A549 (cell line): ENCODE results near the gene DNAJB5.

Source experiments
- CEBPB ChIP-seq, 2 experiments: fragments of >200 bp in 1 of 2; sonication (Bioruptor Twin) in 1 of 2; formaldehyde crosslinking in 1 of 2; IDR thresholded peaks; 2 replicates each; pipeline ENCODE4 v1.6.1; 2012 to 2016
- CTCF ChIP-seq: fragments of >200 bp; sonication (Bioruptor Twin); formaldehyde crosslinking; IDR thresholded peaks from 3 replicates; pipeline ENCODE4 v1.5.1; 2016
- HDAC2 ChIP-seq: fragments of 200-600 bp; sonication (generic); IDR thresholded peaks from 2 replicates; pipeline ENCODE4 v1.6.1; 2016
- HMGXB4 ChIP-seq: fragments of 250-450 bp; sonication (Bioruptor Pico); IDR thresholded peaks from 2 replicates; pipeline ENCODE4 v1.5.0; 2021; ENCODE audit warnings: mild to moderate bottlenecking, moderate library complexity, borderline replicate concordance
- KDM1A ChIP-seq: fragments of 200-600 bp; sonication (generic); IDR thresholded peaks from 2 replicates; pipeline ENCODE4 v1.6.1; 2016; ENCODE audit warnings: low read depth, mild to moderate bottlenecking
- POLR2A ChIP-seq: IDR thresholded peaks from 2 replicates; pipeline ENCODE4 v1.6.1; 2012; ENCODE audit warnings: mild to moderate bottlenecking, low read length
- RAD21 ChIP-seq, 2 experiments: fragments of >200 bp in 1 of 2; sonication (Bioruptor Twin) in 1 of 2; formaldehyde crosslinking in 1 of 2; IDR thresholded peaks in 1 of 2; conservative IDR thresholded peaks in 1 of 2; 2 replicates in 1 of 2; 3 replicates in 1 of 2; pipeline ENCODE4 v1.6.1; 2012 to 2018; ENCODE audit warnings: inconsistent platforms in 1 of 2
- REST ChIP-seq: fragments of 200-600 bp; sonication (generic); IDR thresholded peaks from 2 replicates; pipeline ENCODE4 v1.6.1; 2016; ENCODE audit warnings: antibody characterized with exemption, mild to moderate bottlenecking, moderate library complexity
- RNF2 ChIP-seq: fragments of 200-600 bp; sonication (generic); IDR thresholded peaks from 2 replicates; pipeline ENCODE4 v1.6.1; 2016; ENCODE audit warnings: low read depth, mild to moderate bottlenecking, antibody characterized with exemption, moderate library complexity, borderline replicate concordance
- SMC3 ChIP-seq: fragments of >200 bp; sonication (Bioruptor Twin); formaldehyde crosslinking; IDR thresholded peaks from 3 replicates; pipeline ENCODE4 v1.6.1; 2018; ENCODE audit warnings: inconsistent platforms

- no peak for TF ChIP-seq RAD21 (conservative IDR thresholded peaks at IDR 0.05 in 1 of 2, IDR thresholded peaks at IDR 0.05 in 1 of 2)
- TF ChIP-seq CTCF, result no peak
- TF ChIP-seq HMGXB4 (CRISPR knock-in tag), result no peak
- no peak for TF ChIP-seq REST
- no peak for TF ChIP-seq RNF2
- no peak for TF ChIP-seq CEBPB (IDR thresholded peaks at IDR 0.05)
- TF ChIP-seq HDAC2, result no peak
- TF ChIP-seq SMC3, result no peak
- no peak for TF ChIP-seq KDM1A
- TF ChIP-seq POLR2A, result no peak
These were observed 2.2 kb downstream of the DNAJB5 start for GRCh38 chr9:34991607-34992375.
